Stomach (tissue), 9 donors: ENCODE results near the gene ANKRD44. TPM values are rescaled to one million over a fixed set of nuclear protein-coding genes. Genes with fewer than 3 reads are reported as not detected.
A peak's percentile ranks its signal among the peaks of the same experiment; 100 is the strongest.

Source experiments
- DNase-seq, 2 donors: peaks; one replicate each; pipeline versions ENCODE4 v3.0.0 to v3.0.0-alpha.2; 2013 to 2019
- H3K27ac ChIP-seq, 5 donors: fragments of 200-600 bp in 4 of 5; sonication (generic) in 4 of 5; one replicate each; pipeline ENCODE4 v1.5.1; 2013 to 2019; ENCODE audit warnings: mild to moderate bottlenecking in 1 of 5, moderate library complexity in 1 of 5
- H3K27me3 ChIP-seq, 3 donors: fragments of 200-600 bp; sonication (generic); one replicate each; pipeline ENCODE4 v1.5.1; 2017 to 2019; ENCODE audit warnings: mixed run types in 1 of 3
- H3K36me3 ChIP-seq, 4 donors: fragments of 200-600 bp; sonication (generic); 1 replicate in 3 of 4; 2 replicates in 1 of 4; pipeline ENCODE4 v1.5.1; 2016 to 2019
- H3K4me1 ChIP-seq, 4 donors: fragments of 200-600 bp; sonication (generic); one replicate each; pipeline ENCODE4 v1.5.1; 2016 to 2019
- H3K4me3 ChIP-seq, 4 donors: fragments of 200-600 bp; sonication (generic) in 3 of 4; one replicate each; pipeline ENCODE4 v1.5.1; 2016 to 2019; ENCODE audit warnings: mild to moderate bottlenecking in 1 of 4
- H3K9me3 ChIP-seq, 4 donors: fragments of 200-600 bp; sonication (generic); one replicate each; pipeline ENCODE4 v1.5.1; 2016 to 2019
- CTCF ChIP-seq, 7 experiments: fragments of 450-650 bp in 4 of 7; fragments of 200-600 bp in 3 of 7; sonication (generic) in 3 of 7; IDR thresholded peaks; one replicate each; pipeline ENCODE4 v1.5.1; 2016 to 2019; ENCODE audit warnings: antibody characterized with exemption in 7 of 7, control low read depth in 2 of 7, mild to moderate bottlenecking in 1 of 7
- EP300 ChIP-seq: sonication (generic); formaldehyde crosslinking; IDR thresholded peaks from one replicate; pipeline ENCODE4 v1.6.1; 2017; ENCODE audit warnings: antibody characterized with exemption
- POLR2A ChIP-seq, 4 donors: fragments of 450-650 bp; IDR thresholded peaks; one replicate each; pipeline ENCODE4 v1.6.1; 2016; ENCODE audit warnings: antibody characterized with exemption in 4 of 4, control low read depth in 2 of 4, mild to moderate bottlenecking in 1 of 4, moderate library complexity in 1 of 4
- POLR2AphosphoS5 ChIP-seq, 3 donors: sonication (generic); formaldehyde crosslinking; IDR thresholded peaks; one replicate each; pipeline ENCODE4 v1.6.1; 2016; ENCODE audit warnings: antibody characterized with exemption in 3 of 3
- WGBS, 5 donors: extraction: QIAGEN DNeasy Blood & Tissue Kit in 3 of 5; methylation state at CpG; one replicate each; pipeline versions ENCODE4 v1.1.5 to v1.1.7; 2013 to 2018; 5-methylcytosine and 5-hydroxymethylcytosine counted together
- intact Hi-C: fragments of 100-400 bp; cut with DNase I; formaldehyde crosslinking; loops from one replicate; pipeline ENCODE4 v1.15.1; 2023; ENCODE audit warnings: low total_unique reads
- polyA plus RNA-seq, 3 donors: library from polyadenylated mRNA; stranded (reverse); fragments of 200-250 nt; gene quantifications; one replicate each; pipeline ENCODE4 v1.2.3, GENCODE V29; 2013
- total RNA-seq, 5 donors: library from RNA; depleted of rRNA; stranded (reverse); fragments of >200 nt; gene quantifications; one replicate each; pipeline versions ENCODE4 v1.1.0 to v1.2.3, GENCODE V29; 2014 to 2016
- donor health status: healthy with polysubstance abuse.
- donor health status: Bipolar disorder and iron deficiency.
- donor health status: healthy.

The ANKRD44 gene
- total and polyA plus RNA-seq, 8 donors: 1.2 to 58.4 (median 7.0) TPM

- TF ChIP-seq POLR2A (IDR thresholded peaks at IDR 0.05) (no peak), EP300 (no peak)
- intact Hi-C loops: no loop called here
- 21 to 56% (median 44%) methylated on average over 6 of the region's 6 CpGs for WGBS, 5 donors
- H3K27me3 ChIP-seq: no peaks in the 10 kb centered on the region
- H3K4me3 ChIP-seq: no peak overlapping the region
- H3K27ac ChIP-seq: peak overlapping the region in 4 of 5 donors; percentile 36 to 61 (median 56)
- H3K36me3 ChIP-seq: no peaks in the 10 kb centered on the region
- peak in 1 of 2 donors; percentile 50 for DNase-seq
- no peaks in the 10 kb centered on the region for H3K9me3 ChIP-seq
- H3K4me1 ChIP-seq: peaks cover 0 to 62% (median 13%) of the 10 kb centered on the region in 4 donors
Observed at GRCh38 chr2:197261808-197262226, 48.8 kb downstream of the ANKRD44 start.

- Histone ChIP-seq H3K4me1 (peaks cover 0 to 59% (median 31%) of the 10 kb centered on the region in 4 donors), H3K27ac (peak overlapping the region in 2 of 5 donors; percentile 28 to 68)
- 79 to 93% (median 89%) methylated on average over 3 of the region's 3 CpGs for WGBS, 5 donors
Observed at GRCh38 chr2:197259470-197259999, 51.0 kb downstream of the ANKRD44 start.

GRCh38 chr2:197258580-197258979 lies 52.0 kb downstream of the ANKRD44 start:
- WGBS, 5 donors: 62 to 85% (median 75%) methylated on average over 2 of the region's 2 CpGs
- peaks cover 0 to 56% (median 27%) of the 10 kb centered on the region in 4 donors for H3K4me1 ChIP-seq
- DNase-seq: no peak
- no peaks in the 10 kb centered on the region for H3K36me3 ChIP-seq
- H3K4me3 ChIP-seq: no peak overlapping the region
- H3K27ac ChIP-seq: peak overlapping the region in 2 of 5 donors; percentile 28 to 68
- no peaks in the 10 kb centered on the region for H3K9me3 ChIP-seq
- TF ChIP-seq POLR2A (IDR thresholded peaks at IDR 0.05): no peak
- TF ChIP-seq POLR2AphosphoS5 (IDR thresholded peaks at IDR 0.05): no peak
- no peak for TF ChIP-seq CTCF (IDR thresholded peaks at IDR 0.05)
- TF ChIP-seq EP300: no peak
- no peaks in the 10 kb centered on the region for H3K27me3 ChIP-seq
- intact Hi-C loops: no loop called here

More at GRCh38 chr2:197259470-197259999, 51.0 kb downstream of the ANKRD44 start:
- intact Hi-C loops: no loop called here
- TF ChIP-seq CTCF (IDR thresholded peaks at IDR 0.05) (no peak), POLR2AphosphoS5 (IDR thresholded peaks at IDR 0.05) (no peak), EP300 (no peak), POLR2A (IDR thresholded peaks at IDR 0.05) (no peak)
- no peaks in the 10 kb centered on the region for H3K27me3 ChIP-seq
- no peak overlapping the region for H3K4me3 ChIP-seq
- no peak for DNase-seq
- no peaks in the 10 kb centered on the region for H3K9me3 ChIP-seq
- H3K36me3 ChIP-seq: no peaks in the 10 kb centered on the region

- no peak for TF ChIP-seq EP300
- TF ChIP-seq CTCF (IDR thresholded peaks at IDR 0.05): no peak
- no peak for TF ChIP-seq POLR2AphosphoS5 (IDR thresholded peaks at IDR 0.05)
- TF ChIP-seq POLR2A (IDR thresholded peaks at IDR 0.05): no peak
- no peaks in the 10 kb centered on the region for H3K36me3 ChIP-seq
- WGBS, 5 donors: 46 to 77% (median 57%) methylated on average over 2 of the region's 2 CpGs
- intact Hi-C loops: no loop called here
- peak overlapping the region in 2 of 5 donors; percentile 63 to 78 for H3K27ac ChIP-seq
- no peaks in the 10 kb centered on the region for H3K27me3 ChIP-seq
- no peak overlapping the region for H3K4me3 ChIP-seq
- H3K4me1 ChIP-seq: peaks cover 0 to 43% (median 21%) of the 10 kb centered on the region in 4 donors
- H3K9me3 ChIP-seq: no peaks in the 10 kb centered on the region
- no peak for DNase-seq
Observed at GRCh38 chr2:197256547-197257170, 53.9 kb downstream of the ANKRD44 start.

GRCh38 chr2:197256021-197256420 lies 54.6 kb downstream of the ANKRD44 start:
- H3K27me3 ChIP-seq: no peaks in the 10 kb centered on the region
- no peaks in the 10 kb centered on the region for H3K36me3 ChIP-seq
- H3K4me3 ChIP-seq: no peak overlapping the region
- intact Hi-C loops: no loop called here
- TF ChIP-seq CTCF (IDR thresholded peaks at IDR 0.05) (no peak), EP300 (no peak)
- DNase-seq: no peak
- no peaks in the 10 kb centered on the region for H3K9me3 ChIP-seq
- peaks cover 0 to 40% (median 19%) of the 10 kb centered on the region in 4 donors for H3K4me1 ChIP-seq
- peak overlapping the region in 4 of 5 donors; percentile 38 to 78 (median 62) for H3K27ac ChIP-seq
